AG09309 (cell line): ENCODE data around the gene MAST4.

Experiments used
- DNase-seq: peaks from one replicate; pipeline ENCODE4 v3.0.0-alpha.2; 2010; ENCODE audit warnings: low read depth
- H3K4me3 ChIP-seq: 2 replicates; pipeline ENCODE4 v1.5.1; 2011; ENCODE audit warnings: mild to moderate bottlenecking, low read depth, low read length, moderate library complexity; ENCODE audit not compliant: control insufficient read depth
- CTCF ChIP-seq: IDR thresholded peaks from 2 replicates; pipeline ENCODE4 v1.5.1; 2011; ENCODE audit warnings: mild to moderate bottlenecking, low read depth, low read length, inconsistent platforms; ENCODE audit not compliant: insufficient read depth, control insufficient read depth; ENCODE audit errors: missing control alignments

The MAST4 gene

GRCh38 chr5:66647146-66647856 lies 51.1 kb downstream of the MAST4 start:
- no peak for DNase-seq
- TF ChIP-seq CTCF, result no peak
- H3K4me3 ChIP-seq, result no peak overlapping the region

GRCh38 chr5:66652818-66653217 lies 56.6 kb downstream of the MAST4 start:
- DNase-seq, result no peak
- no peak overlapping the region for H3K4me3 ChIP-seq
- no peak for TF ChIP-seq CTCF

GRCh38 chr5:66653325-66653724 lies 57.1 kb downstream of the MAST4 start:
- peak; percentile 7 for DNase-seq
- no peak for TF ChIP-seq CTCF
- no peak overlapping the region for H3K4me3 ChIP-seq

- DNase-seq, result no peak
- no peak overlapping the region for H3K4me3 ChIP-seq
- TF ChIP-seq CTCF, result no peak
These were observed 59.5 kb downstream of the MAST4 start for GRCh38 chr5:66655395-66656324.

- no peak overlapping the region for H3K4me3 ChIP-seq
- no peak for TF ChIP-seq CTCF
- DNase-seq, result no peak
These were observed 62.3 kb downstream of the MAST4 start for GRCh38 chr5:66658516-66658915.

- TF ChIP-seq CTCF, result no peak
- no peak for DNase-seq
- H3K4me3 ChIP-seq, result no peak overlapping the region
These were observed 63.6 kb downstream of the MAST4 start for GRCh38 chr5:66659780-66660179.
